HepG2 (cell line): Measurements from ENCODE around the gene ARFIP2. TPM values are rescaled to one million over a fixed set of nuclear protein-coding genes. Genes with fewer than 3 reads are reported as not detected.

Experiments used
- ARID4A ChIP-seq: sonication (generic); formaldehyde crosslinking; IDR thresholded peaks from 2 replicates; pipeline ENCODE4 v1.5.0; 2020; ENCODE audit warnings: mild to moderate bottlenecking, missing genetic modification reagents, borderline replicate concordance
- ATRX ChIP-seq: sonication (generic); formaldehyde crosslinking; IDR thresholded peaks from 2 replicates; pipeline ENCODE4 v1.4.0; 2020; ENCODE audit warnings: missing genetic modification reagents, borderline replicate concordance
- ESRRA ChIP-seq: sonication (generic); formaldehyde crosslinking; IDR thresholded peaks from 2 replicates; pipeline ENCODE4 v1.5.1; 2020; ENCODE audit warnings: mild to moderate bottlenecking, low read depth, missing genetic modification reagents
- ETV6 ChIP-seq: sonication (generic); formaldehyde crosslinking; conservative IDR thresholded peaks from 2 replicates; pipeline ENCODE4 v1.4.0; 2020; ENCODE audit warnings: missing genetic modification reagents
- KAT8 ChIP-seq: IDR thresholded peaks from 2 replicates; pipeline ENCODE4 v1.6.1; 2016; ENCODE audit warnings: missing genetic modification reagents, missing compliant biosample characterization
- KDM5B ChIP-seq: sonication (generic); formaldehyde crosslinking; IDR thresholded peaks from 2 replicates; pipeline ENCODE4 v1.4.0; 2020; ENCODE audit warnings: missing genetic modification reagents, mild to moderate bottlenecking, borderline replicate concordance
- KLF12 ChIP-seq: sonication (generic); formaldehyde crosslinking; IDR thresholded peaks from 2 replicates; pipeline ENCODE4 v1.4.0; 2020; ENCODE audit warnings: missing genetic modification reagents, borderline replicate concordance
- NCOA5 ChIP-seq: sonication (generic); formaldehyde crosslinking; IDR thresholded peaks from 2 replicates; pipeline ENCODE4 v1.4.0; 2020; ENCODE audit warnings: missing genetic modification reagents
- SP4 ChIP-seq: sonication (generic); formaldehyde crosslinking; IDR thresholded peaks from 2 replicates; pipeline ENCODE4 v1.8.1; 2023; ENCODE audit warnings: mild to moderate bottlenecking, missing genetic modification reagents
- TBX2 ChIP-seq: sonication (generic); formaldehyde crosslinking; IDR thresholded peaks from 2 replicates; pipeline ENCODE4 v1.5.0; 2020; ENCODE audit warnings: missing genetic modification reagents, mild to moderate bottlenecking, borderline replicate concordance
- ZBTB25 ChIP-seq: IDR thresholded peaks from 2 replicates; pipeline ENCODE4 v1.6.1; 2018; ENCODE audit warnings: missing genetic modification reagents
- ZNF446 ChIP-seq: sonication (generic); formaldehyde crosslinking; IDR thresholded peaks from 2 replicates; pipeline ENCODE4 v1.5.0; 2020; ENCODE audit warnings: mild to moderate bottlenecking, missing genetic modification reagents
- ZNF563 ChIP-seq: sonication (generic); formaldehyde crosslinking; IDR thresholded peaks from 2 replicates; pipeline ENCODE4 v1.8.0; 2022; ENCODE audit warnings: mild to moderate bottlenecking, moderate library complexity, missing genetic modification reagents
- ZNF644 ChIP-seq: IDR thresholded peaks from 2 replicates; pipeline ENCODE4 v1.6.1; 2016; ENCODE audit warnings: low read depth
- ZNF7 ChIP-seq: IDR thresholded peaks from 2 replicates; pipeline ENCODE4 v1.6.1; 2016; ENCODE audit warnings: missing biosample characterization, missing genetic modification reagents
- ZNF850 ChIP-seq: sonication (generic); formaldehyde crosslinking; conservative IDR thresholded peaks from 2 replicates; pipeline ENCODE4 v1.9.0; 2021; ENCODE audit warnings: mild to moderate bottlenecking, missing genetic modification reagents
- ZSCAN5A ChIP-seq: sonication (generic); formaldehyde crosslinking; IDR thresholded peaks from 2 replicates; pipeline ENCODE4 v1.8.0; 2022; ENCODE audit warnings: mild to moderate bottlenecking, missing genetic modification reagents, borderline replicate concordance
- polyA plus RNA-seq, 8 experiments: library from polyadenylated mRNA; depleted of rRNA in 3 of 8; stranded (reverse) in 7 of 8; unstranded in 1 of 8; fragments of >200 nt; fragmentation: Illumina TruSeq in 4 of 8; extraction: Trizol in 4 of 8; gene quantifications; 2 replicates each; pipeline versions ENCODE4 v1.2.1 to v1.2.3, GENCODE V29; 2011 to 2016; ENCODE audit warnings: low read depth in 4 of 8, missing spikeins in 1 of 8, mixed read lengths in 1 of 8; ENCODE audit not compliant: insufficient read depth in 1 of 8
- total RNA-seq, 5 experiments: library from RNA; depleted of rRNA; stranded (reverse); fragments of >200 nt; fragmentation: Illumina TruSeq; extraction: Trizol; gene quantifications; 2 replicates each; pipeline ENCODE4 v1.2.3, GENCODE V29; 2016; ENCODE audit warnings: low read depth in 1 of 5
- TF ChIP-seq, protein P1 (sequence below): sonication (generic); formaldehyde crosslinking; IDR thresholded peaks from 2 replicates; pipeline ENCODE4 v1.5.1; 2020; ENCODE audit warnings: mild to moderate bottlenecking, missing genetic modification reagents, moderate library complexity

Gene ARFIP2
- total and polyA plus RNA-seq, 2 of the 13 experiments (the other 11 are each of a cell fraction or from before 2014, with no cell fraction given), result 56.6 to 60.2 TPM

DNA sequence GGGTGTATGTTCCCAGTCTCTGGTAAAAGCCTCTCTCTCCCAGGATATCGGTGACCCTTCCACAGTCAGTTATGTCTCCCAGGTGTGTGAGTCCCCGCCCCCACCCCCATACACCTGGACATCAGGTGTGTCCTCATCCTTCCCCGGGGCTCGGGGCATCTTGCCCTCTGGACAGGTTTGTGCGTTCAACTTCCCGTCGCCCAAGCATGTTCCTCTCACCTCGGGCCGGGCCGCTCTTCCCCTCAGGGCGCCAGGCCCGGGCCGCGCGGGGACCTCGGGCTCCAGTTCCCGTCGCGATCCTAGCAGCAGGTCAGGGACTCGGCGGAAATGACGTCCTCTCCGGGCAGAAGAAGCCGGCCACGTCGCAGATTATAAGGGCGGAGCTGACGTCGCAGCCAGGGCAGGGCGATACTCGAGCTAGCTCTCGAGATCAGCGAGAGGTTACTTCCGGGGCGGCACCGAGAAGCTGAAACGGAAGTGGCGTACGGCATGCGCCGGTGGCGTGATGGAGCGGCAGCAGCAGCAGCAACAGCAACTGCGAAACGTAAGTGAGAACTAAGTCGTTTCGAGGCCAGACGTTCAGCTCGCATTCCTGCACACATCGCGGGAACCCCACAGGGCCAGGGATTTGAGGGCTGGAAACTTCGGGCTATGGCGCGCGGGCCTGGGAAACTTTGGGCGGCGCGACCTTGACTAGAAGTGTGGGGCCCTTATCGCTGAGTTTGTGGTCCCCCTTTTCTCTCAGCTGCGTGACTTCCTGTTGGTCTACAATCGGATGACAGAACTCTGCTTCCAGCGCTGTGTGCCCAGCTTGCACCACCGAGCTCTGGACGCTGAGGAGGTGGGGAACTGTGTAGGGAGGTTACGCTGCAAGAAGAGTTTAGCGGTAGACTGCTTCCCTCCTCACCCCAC lies at the start of gene ARFIP2, which contains the start of gene TIMM10B (continued):
- TF ChIP-seq, protein P1, sequence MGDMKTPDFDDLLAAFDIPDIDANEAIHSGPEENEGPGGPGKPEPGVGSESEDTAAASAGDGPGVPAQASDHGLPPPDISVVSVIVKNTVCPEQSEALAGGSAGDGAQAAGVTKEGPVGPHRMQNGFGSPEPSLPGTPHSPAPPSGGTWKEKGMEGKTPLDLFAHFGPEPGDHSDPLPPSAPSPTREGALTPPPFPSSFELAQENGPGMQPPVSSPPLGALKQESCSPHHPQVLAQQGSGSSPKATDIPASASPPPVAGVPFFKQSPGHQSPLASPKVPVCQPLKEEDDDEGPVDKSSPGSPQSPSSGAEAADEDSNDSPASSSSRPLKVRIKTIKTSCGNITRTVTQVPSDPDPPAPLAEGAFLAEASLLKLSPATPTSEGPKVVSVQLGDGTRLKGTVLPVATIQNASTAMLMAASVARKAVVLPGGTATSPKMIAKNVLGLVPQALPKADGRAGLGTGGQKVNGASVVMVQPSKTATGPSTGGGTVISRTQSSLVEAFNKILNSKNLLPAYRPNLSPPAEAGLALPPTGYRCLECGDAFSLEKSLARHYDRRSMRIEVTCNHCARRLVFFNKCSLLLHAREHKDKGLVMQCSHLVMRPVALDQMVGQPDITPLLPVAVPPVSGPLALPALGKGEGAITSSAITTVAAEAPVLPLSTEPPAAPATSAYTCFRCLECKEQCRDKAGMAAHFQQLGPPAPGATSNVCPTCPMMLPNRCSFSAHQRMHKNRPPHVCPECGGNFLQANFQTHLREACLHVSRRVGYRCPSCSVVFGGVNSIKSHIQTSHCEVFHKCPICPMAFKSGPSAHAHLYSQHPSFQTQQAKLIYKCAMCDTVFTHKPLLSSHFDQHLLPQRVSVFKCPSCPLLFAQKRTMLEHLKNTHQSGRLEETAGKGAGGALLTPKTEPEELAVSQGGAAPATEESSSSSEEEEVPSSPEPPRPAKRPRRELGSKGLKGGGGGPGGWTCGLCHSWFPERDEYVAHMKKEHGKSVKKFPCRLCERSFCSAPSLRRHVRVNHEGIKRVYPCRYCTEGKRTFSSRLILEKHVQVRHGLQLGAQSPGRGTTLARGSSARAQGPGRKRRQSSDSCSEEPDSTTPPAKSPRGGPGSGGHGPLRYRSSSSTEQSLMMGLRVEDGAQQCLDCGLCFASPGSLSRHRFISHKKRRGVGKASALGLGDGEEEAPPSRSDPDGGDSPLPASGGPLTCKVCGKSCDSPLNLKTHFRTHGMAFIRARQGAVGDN (CRISPR knock-in tag), result peak; percentile 98
- TF ChIP-seq KLF12 (CRISPR knock-in tag) (peak; percentile 27; the same call in 1 of the 2 replicates), ZNF563 (CRISPR knock-in tag) (peak; percentile 86), ZSCAN5A (CRISPR knock-in tag) (no peak), ZNF644 (CRISPR knock-in tag) (no peak), ZNF446 (CRISPR knock-in tag) (0 out of 2 replicates have a peak, but pooled peaks have one; percentile 52), KAT8 (CRISPR knock-in tag) (peak; percentile 95), KDM5B (CRISPR knock-in tag) (peak; percentile 80), SP4 (peak; percentile 81), ZBTB25 (peak; percentile 52; the same call in 1 of the 2 replicates), ZNF850 (CRISPR knock-in tag) (no peak), ARID4A (CRISPR knock-in tag) (peak; percentile 95; the same call in 1 of the 2 replicates), ATRX (CRISPR knock-in tag) (no peak), ETV6 (CRISPR knock-in tag) (no peak), ESRRA (CRISPR knock-in tag) (no peak), TBX2 (CRISPR knock-in tag) (peak; percentile 75), NCOA5 (CRISPR knock-in tag) (no peak), ZNF7 (CRISPR knock-in tag) (no peak; the same call in 1 of the 2 replicates)
